ENCODE data around the gene CBLN1.

The CBLN1 gene

DNA sequence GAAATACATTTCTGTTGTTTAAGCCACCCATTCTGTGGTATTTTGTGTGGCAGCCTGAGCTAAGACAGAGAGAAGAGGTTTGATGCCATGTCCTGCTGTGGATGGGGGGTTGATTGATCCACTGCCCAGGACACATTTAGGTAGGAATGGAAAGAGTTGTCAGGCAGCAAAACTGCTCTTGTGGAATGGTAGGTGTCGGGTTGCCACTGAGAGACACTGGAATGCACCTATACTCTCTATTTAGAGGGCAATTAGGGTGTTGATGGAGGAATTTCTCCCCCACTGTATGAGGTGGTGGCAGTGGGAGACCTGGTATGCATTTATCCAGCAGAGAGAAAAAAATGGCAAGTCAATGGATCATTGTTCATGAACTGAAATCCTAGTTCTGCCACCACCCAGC is 30.9 kb downstream of the CBLN1 start:
- TF ChIP-seq, protein P1, sequence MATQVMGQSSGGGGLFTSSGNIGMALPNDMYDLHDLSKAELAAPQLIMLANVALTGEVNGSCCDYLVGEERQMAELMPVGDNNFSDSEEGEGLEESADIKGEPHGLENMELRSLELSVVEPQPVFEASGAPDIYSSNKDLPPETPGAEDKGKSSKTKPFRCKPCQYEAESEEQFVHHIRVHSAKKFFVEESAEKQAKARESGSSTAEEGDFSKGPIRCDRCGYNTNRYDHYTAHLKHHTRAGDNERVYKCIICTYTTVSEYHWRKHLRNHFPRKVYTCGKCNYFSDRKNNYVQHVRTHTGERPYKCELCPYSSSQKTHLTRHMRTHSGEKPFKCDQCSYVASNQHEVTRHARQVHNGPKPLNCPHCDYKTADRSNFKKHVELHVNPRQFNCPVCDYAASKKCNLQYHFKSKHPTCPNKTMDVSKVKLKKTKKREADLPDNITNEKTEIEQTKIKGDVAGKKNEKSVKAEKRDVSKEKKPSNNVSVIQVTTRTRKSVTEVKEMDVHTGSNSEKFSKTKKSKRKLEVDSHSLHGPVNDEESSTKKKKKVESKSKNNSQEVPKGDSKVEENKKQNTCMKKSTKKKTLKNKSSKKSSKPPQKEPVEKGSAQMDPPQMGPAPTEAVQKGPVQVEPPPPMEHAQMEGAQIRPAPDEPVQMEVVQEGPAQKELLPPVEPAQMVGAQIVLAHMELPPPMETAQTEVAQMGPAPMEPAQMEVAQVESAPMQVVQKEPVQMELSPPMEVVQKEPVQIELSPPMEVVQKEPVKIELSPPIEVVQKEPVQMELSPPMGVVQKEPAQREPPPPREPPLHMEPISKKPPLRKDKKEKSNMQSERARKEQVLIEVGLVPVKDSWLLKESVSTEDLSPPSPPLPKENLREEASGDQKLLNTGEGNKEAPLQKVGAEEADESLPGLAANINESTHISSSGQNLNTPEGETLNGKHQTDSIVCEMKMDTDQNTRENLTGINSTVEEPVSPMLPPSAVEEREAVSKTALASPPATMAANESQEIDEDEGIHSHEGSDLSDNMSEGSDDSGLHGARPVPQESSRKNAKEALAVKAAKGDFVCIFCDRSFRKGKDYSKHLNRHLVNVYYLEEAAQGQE (IDR thresholded peaks at IDR 0.05; ENCODE audit: low read depth), result no peak
- TF ChIP-seq ZBTB7A (IDR thresholded peaks at IDR 0.05; ENCODE audit: low read depth) (no peak), TAF1 (IDR thresholded peaks at IDR 0.05; ENCODE audit: low read depth) (no peak), FOXM1 (IDR thresholded peaks at IDR 0.05; ENCODE audit: borderline replicate concordance, low read depth) (no peak), YY1 (IDR thresholded peaks at IDR 0.05; ENCODE audit: low read depth) (no peak), TCF12 (IDR thresholded peaks at IDR 0.05; ENCODE audit: low read depth) (no peak), TEAD4 (IDR thresholded peaks at IDR 0.05) (no peak), EP300 (IDR thresholded peaks at IDR 0.05; ENCODE audit: borderline replicate concordance) (no peak), EGR1 (IDR thresholded peaks at IDR 0.05) (no peak), RAD21 (IDR thresholded peaks at IDR 0.05; ENCODE audit: low read depth) (no peak), NFIC (IDR thresholded peaks at IDR 0.05) (no peak)
- TF ChIP-seq, protein P2, sequence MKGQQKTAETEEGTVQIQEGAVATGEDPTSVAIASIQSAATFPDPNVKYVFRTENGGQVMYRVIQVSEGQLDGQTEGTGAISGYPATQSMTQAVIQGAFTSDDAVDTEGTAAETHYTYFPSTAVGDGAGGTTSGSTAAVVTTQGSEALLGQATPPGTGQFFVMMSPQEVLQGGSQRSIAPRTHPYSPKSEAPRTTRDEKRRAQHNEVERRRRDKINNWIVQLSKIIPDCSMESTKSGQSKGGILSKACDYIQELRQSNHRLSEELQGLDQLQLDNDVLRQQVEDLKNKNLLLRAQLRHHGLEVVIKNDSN (IDR thresholded peaks at IDR 0.05), result no peak
- TF ChIP-seq, protein P3, sequence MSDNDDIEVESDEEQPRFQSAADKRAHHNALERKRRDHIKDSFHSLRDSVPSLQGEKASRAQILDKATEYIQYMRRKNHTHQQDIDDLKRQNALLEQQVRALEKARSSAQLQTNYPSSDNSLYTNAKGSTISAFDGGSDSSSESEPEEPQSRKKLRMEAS (IDR thresholded peaks at IDR 0.05), result no peak

DNA sequence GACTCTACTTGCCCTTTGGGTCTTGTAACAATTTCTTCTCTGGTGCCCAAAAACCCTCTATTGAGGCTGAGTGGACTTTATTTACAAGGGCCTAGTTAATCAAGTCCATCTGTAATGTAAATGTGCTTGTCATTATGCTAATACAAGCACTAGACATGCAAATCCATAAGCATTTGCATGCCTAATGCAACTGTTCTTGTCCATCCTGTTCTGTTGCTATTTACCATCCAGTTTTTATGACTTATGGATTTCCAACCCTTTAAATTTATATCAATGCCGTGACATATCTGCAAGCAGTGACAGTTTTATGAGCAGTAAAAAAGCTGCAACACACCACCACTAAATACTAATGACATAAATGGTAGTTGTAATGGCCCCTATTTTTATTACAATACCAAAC is 33.4 kb downstream of the CBLN1 start:
- TF ChIP-seq, protein P1 (IDR thresholded peaks at IDR 0.05; ENCODE audit: low read depth), result no peak
- TF ChIP-seq CEBPB (IDR thresholded peaks at IDR 0.05), result no peak
- no peak for TF ChIP-seq ZBTB7A (IDR thresholded peaks at IDR 0.05; ENCODE audit: low read depth)
- no peak for TF ChIP-seq TCF12 (IDR thresholded peaks at IDR 0.05; ENCODE audit: low read depth)
- TF ChIP-seq NFIC (IDR thresholded peaks at IDR 0.05), result no peak
- TF ChIP-seq, protein P2 (IDR thresholded peaks at IDR 0.05), result no peak
- TF ChIP-seq YY1 (IDR thresholded peaks at IDR 0.05; ENCODE audit: low read depth), result no peak
- TF ChIP-seq, protein P3 (IDR thresholded peaks at IDR 0.05), result no peak
- no peak for TF ChIP-seq TAF1 (IDR thresholded peaks at IDR 0.05; ENCODE audit: low read depth)
- TF ChIP-seq TEAD4 (IDR thresholded peaks at IDR 0.05), result no peak

- TF ChIP-seq EGR1 (IDR thresholded peaks at IDR 0.05) (no peak), YY1 (IDR thresholded peaks at IDR 0.05; ENCODE audit: low read depth) (no peak), NFIC (IDR thresholded peaks at IDR 0.05) (no peak), TAF1 (IDR thresholded peaks at IDR 0.05; ENCODE audit: low read depth) (no peak), FOXM1 (IDR thresholded peaks at IDR 0.05; ENCODE audit: borderline replicate concordance, low read depth) (no peak), CREB1 (IDR thresholded peaks at IDR 0.05; ENCODE audit: low read depth) (no peak), CEBPB (IDR thresholded peaks at IDR 0.05) (no peak), EP300 (IDR thresholded peaks at IDR 0.05; ENCODE audit: borderline replicate concordance) (no peak), TCF12 (IDR thresholded peaks at IDR 0.05; ENCODE audit: low read depth) (no peak), TEAD4 (IDR thresholded peaks at IDR 0.05) (no peak), RAD21 (IDR thresholded peaks at IDR 0.05; ENCODE audit: low read depth) (no peak)
- TF ChIP-seq, protein P1 (IDR thresholded peaks at IDR 0.05; ENCODE audit: low read depth), result no peak
- TF ChIP-seq, protein P2 (IDR thresholded peaks at IDR 0.05), result no peak
These were observed 45.4 kb downstream of the CBLN1 start for GRCh38 chr16:49236216-49236615.

Data from Ishikawa (cell line).